Cardiac fibroblast (primary cell): Measurements from ENCODE around the gene MRRF.

Experiments used
- DNase-seq, 2 donors: peaks; one replicate each; pipeline versions ENCODE4 v3.0.0 to v3.0.0-alpha.2; 2010; ENCODE audit warnings: low read depth in 2 of 2
- H3K4me3 ChIP-seq, 2 donors: replicated peaks in 1 of 2; 1 replicate in 1 of 2; 2 replicates in 1 of 2; pipeline ENCODE4 v1.5.1; 2011; ENCODE audit warnings: low read depth in 2 of 2, low read length in 2 of 2, mild to moderate bottlenecking in 2 of 2, moderate library complexity in 1 of 2
- CTCF ChIP-seq: IDR thresholded peaks from one replicate; pipeline ENCODE4 v1.5.1; 2011; ENCODE audit warnings: low read depth, mild to moderate bottlenecking, low read length, inconsistent platforms

The MRRF gene

DNA sequence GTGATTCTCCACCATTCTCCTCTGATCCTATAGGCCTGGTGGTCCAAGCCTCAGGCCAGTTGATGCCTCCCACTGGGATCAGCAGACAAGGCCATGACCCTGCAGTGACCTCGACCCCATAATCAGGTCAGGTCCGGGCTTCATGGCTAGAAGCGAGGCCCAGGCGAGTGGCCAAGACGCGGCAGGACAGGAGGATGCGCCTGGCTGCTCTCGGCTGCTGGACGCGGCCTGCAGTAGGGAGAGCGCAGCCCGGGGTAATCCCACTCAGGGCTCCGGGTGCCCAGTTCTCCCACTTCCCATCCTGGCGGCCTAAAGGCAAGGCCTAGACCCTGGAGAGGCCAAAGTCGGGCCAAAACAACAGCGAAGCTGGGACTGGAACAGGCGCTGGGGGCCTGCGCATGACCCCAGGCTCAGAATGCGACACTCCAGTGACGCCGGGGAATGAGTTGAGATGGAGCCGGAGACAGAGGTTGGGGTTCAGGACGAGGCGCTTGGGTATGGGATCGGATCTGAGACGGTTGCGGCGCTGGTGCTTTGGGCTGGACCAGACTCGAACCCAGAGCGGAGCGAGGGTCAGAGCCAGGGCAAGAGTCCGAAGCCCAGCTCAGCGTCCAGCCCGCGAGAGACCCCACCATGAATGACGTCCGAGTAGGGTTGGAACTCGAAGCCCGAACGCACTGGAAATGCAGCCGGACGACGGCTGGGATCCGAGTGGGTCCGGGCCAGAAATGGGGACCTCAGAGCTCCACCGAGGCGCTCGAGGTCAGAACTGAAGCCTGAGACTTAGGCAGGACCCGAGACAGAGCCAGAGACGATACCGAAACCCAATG lies 39.2 kb upstream of the MRRF start:
- TF ChIP-seq CTCF: no peak
- DNase-seq: no peak
- peak overlapping the region in 1 of 2 donors; percentile 11 for H3K4me3 ChIP-seq

- no peak for TF ChIP-seq CTCF
- peak overlapping the region in 1 of 2 donors; percentile 11 for H3K4me3 ChIP-seq
- no peak for DNase-seq
These were observed 38.4 kb upstream of the MRRF start for GRCh38 chr9:122226142-122226757.

- H3K4me3 ChIP-seq: no peak overlapping the region
- no peak for DNase-seq
- TF ChIP-seq CTCF: no peak
These were observed 37.7 kb upstream of the MRRF start for GRCh38 chr9:122226758-122227574.

DNA sequence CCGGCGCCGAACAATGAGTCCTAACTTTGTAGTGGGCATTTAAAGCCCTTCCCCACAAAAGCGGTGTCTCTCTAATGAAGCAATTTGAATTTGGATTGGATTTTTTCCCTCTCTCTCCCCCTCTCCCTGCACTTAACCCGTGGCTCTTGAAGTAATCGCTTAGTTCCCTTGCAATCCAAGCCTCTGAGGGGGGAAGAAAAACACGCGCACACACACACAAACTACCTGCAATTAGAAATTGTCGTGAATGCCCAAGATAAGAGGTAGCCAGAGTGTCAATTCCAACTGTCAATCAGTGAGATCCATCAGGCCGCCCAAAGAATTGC lies 37.1 kb upstream of the MRRF start:
- no peak for DNase-seq
- TF ChIP-seq CTCF: no peak
- no peak overlapping the region for H3K4me3 ChIP-seq

DNA sequence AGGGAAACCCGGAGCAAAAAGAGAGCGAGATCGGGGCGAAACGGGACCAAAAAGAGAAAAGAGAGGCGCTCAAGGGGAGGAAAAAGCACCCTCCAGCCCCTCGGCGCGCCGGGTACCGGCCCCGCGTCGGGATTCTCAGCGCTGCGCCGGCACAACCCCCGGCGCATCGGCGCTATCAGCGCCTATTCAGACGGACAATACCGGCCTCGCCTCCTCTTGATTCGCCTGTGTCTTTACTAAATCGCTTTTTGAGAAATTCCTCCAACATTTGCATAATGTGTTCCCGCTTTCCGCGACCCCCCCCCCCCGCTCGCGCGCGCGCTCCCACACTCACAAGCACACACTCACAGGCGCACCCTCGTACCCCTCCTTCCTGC lies 36.5 kb upstream of the MRRF start:
- peak overlapping the region in 1 of 2 donors; percentile 18 for H3K4me3 ChIP-seq
- no peak for TF ChIP-seq CTCF
- DNase-seq: no peak

- peak within 1 kb of the TSS in 1 of 2 donors; percentile 18 for H3K4me3 ChIP-seq
- TF ChIP-seq CTCF: no peak
- peak in 1 of 2 donors; percentile 29 for DNase-seq
These were observed 35.9 kb upstream of the MRRF start, which contains the start of gene LHX6 for GRCh38 chr9:122228568-122229484. Gene LHX6 (minus strand): TSS chr9:122228957. CDS start chr9:122228740, 217 bp downstream.
